Kidney (tissue), 14 donors: ENCODE results near the gene TMEM245. TPM values are rescaled to one million over a fixed set of nuclear protein-coding genes. Genes with fewer than 3 reads are reported as not detected.

ENCODE experiments used
- DNase-seq, 5 donors: peaks; one replicate each; pipeline ENCODE4 v3.0.0-alpha.2; 2013 to 2020
- FAIRE-seq: peaks from 2 replicates; lab custom pipeline; 2012; peaks lifted over from hg19 to GRCh38; lab: Jason Lieb, UNC
- H3K27ac ChIP-seq, 2 donors: one replicate each; pipeline ENCODE4 v1.7.0; 2013; ENCODE audit warnings: low read depth in 2 of 2, low read length in 2 of 2, inconsistent platforms in 1 of 2
- H3K27me3 ChIP-seq: one replicate; pipeline ENCODE4 v1.7.1; 2013; ENCODE audit warnings: low read length, inconsistent platforms; ENCODE audit not compliant: control insufficient read depth, insufficient read depth
- H3K36me3 ChIP-seq, 3 donors: one replicate each; pipeline versions ENCODE4 v1.7.0 to v1.7.1; 2013; ENCODE audit warnings: low read length in 3 of 3, control low read depth in 1 of 3, inconsistent platforms in 1 of 3; ENCODE audit not compliant: insufficient read depth in 3 of 3, control insufficient read depth in 2 of 3
- H3K4me1 ChIP-seq, 3 donors: one replicate each; pipeline versions ENCODE4 v1.7.0 to v1.7.1; 2013; ENCODE audit warnings: low read length in 3 of 3, inconsistent platforms in 1 of 3, low read depth in 1 of 3; ENCODE audit not compliant: control insufficient read depth in 2 of 3, insufficient read depth in 2 of 3
- H3K4me3 ChIP-seq, 3 donors: one replicate each; pipeline versions ENCODE4 v1.7.0 to v1.8.1; 2013; ENCODE audit warnings: low read length in 3 of 3, control low read depth in 1 of 3, inconsistent platforms in 1 of 3
- H3K9ac ChIP-seq, 3 donors: one replicate each; pipeline versions ENCODE4 v1.7.0 to v1.7.1; 2013; ENCODE audit warnings: low read length in 3 of 3, control low read depth in 1 of 3, inconsistent platforms in 1 of 3
- H3K9me3 ChIP-seq, 3 donors: one replicate each; pipeline versions ENCODE4 v1.7.0 to v1.7.1; 2013; ENCODE audit warnings: low read length in 3 of 3, control low read depth in 1 of 3, inconsistent platforms in 1 of 3; ENCODE audit not compliant: control insufficient read depth in 2 of 3, insufficient read depth in 1 of 3
- intact Hi-C: fragments of 100-400 bp; cut with DNase I; formaldehyde crosslinking; loops from one replicate; pipeline ENCODE4 v1.11.1; 2022
- polyA plus RNA-seq: library from polyadenylated mRNA; stranded (reverse); fragments of 350-450 nt; fragmentation: Illumina TruSeq; extraction: RNeasy Lipid Tissue Mini Kit (QIAGEN cat#74804); gene quantifications from one replicate; pipeline ENCODE4 v1.2.3, GENCODE V29; 2014; ENCODE audit warnings: low read depth, low replicate concordance; ENCODE audit not compliant: insufficient read depth
- total RNA-seq: library from RNA; stranded (reverse); fragmentation: NEBNext Ultra II Directional; extraction: Animal tissue kit (Norgen Biotek cat#: 25700); gene quantifications from one replicate; pipeline ENCODE4 v1.2.1, GENCODE V29; 2021
- TF ChIP-seq, protein P1 (sequence below): IDR thresholded peaks from 3 replicates; pipeline ENCODE4 v1.5.1; 2012; ENCODE audit warnings: mild to moderate bottlenecking, moderate library complexity, borderline replicate concordance; ENCODE audit not compliant: insufficient read depth; ENCODE audit errors: extremely low read depth
- donor health status: control.
- donor health status: control.
- donor health status: control.
- donor health status: control.
- donor health status: control.
- donor health status: DM: yes; HTN: yes; CAD: no.
- donor health status: Normal renal cell carcinoma (clear cell type).

Gene TMEM245
- total and polyA plus RNA-seq, 2 donors from 2014 or later, result 23.5 to 69.5 TPM

DNA sequence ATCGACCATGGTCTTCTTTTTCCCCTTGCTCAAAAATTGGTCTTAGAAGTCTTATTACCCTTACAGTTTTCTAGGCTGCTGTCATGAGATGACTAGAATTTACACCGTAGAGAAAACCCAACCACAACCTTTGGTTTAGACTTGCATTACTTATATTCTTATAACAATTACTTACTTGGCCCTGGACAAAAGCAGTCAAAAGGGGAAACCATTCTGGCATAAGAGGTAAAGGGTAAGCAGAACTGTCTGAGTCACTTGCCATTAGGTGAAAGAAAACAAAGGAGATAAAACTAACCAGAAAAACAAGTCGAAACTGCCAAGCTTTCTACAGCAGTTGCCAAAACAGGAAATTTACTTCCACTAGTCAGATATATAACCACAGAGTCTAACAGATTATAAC lies 17.9 kb downstream of the TMEM245 start:
- Histone ChIP-seq H3K4me3 (no peak overlapping the region), H3K36me3 (peaks cover 3 to 18% (median 4%) of the 10 kb centered on the region in 3 donors), H3K9me3 (no peaks in the 10 kb centered on the region), H3K4me1 (peaks cover 2 to 26% (median 17%) of the 10 kb centered on the region in 3 donors), H3K9ac (no peak overlapping the region), H3K27me3 (no peaks in the 10 kb centered on the region), H3K27ac (no peak overlapping the region)
- intact Hi-C loops, result no loop called here
- DNase-seq, result no peak
- no peak for FAIRE-seq
- TF ChIP-seq, protein P1, sequence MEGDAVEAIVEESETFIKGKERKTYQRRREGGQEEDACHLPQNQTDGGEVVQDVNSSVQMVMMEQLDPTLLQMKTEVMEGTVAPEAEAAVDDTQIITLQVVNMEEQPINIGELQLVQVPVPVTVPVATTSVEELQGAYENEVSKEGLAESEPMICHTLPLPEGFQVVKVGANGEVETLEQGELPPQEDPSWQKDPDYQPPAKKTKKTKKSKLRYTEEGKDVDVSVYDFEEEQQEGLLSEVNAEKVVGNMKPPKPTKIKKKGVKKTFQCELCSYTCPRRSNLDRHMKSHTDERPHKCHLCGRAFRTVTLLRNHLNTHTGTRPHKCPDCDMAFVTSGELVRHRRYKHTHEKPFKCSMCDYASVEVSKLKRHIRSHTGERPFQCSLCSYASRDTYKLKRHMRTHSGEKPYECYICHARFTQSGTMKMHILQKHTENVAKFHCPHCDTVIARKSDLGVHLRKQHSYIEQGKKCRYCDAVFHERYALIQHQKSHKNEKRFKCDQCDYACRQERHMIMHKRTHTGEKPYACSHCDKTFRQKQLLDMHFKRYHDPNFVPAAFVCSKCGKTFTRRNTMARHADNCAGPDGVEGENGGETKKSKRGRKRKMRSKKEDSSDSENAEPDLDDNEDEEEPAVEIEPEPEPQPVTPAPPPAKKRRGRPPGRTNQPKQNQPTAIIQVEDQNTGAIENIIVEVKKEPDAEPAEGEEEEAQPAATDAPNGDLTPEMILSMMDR, result no peak

- no peak overlapping the region for H3K9ac ChIP-seq
Observed at GRCh38 chr9:109101202-109101595, 18.5 kb downstream of the TMEM245 start.

GRCh38 chr9:109100543-109101201 lies 19.1 kb downstream of the TMEM245 start:
- Histone ChIP-seq H3K27me3 (no peaks in the 10 kb centered on the region), H3K9ac (no peak overlapping the region), H3K36me3 (peaks cover 3 to 18% (median 4%) of the 10 kb centered on the region in 3 donors), H3K9me3 (no peaks in the 10 kb centered on the region), H3K4me1 (peaks cover 2 to 26% (median 17%) of the 10 kb centered on the region in 3 donors), H3K27ac (no peak overlapping the region), H3K4me3 (no peak overlapping the region)
- TF ChIP-seq, protein P1, result no peak
- FAIRE-seq (no peak), DNase-seq (no peak)
- intact Hi-C loops, result no loop called here

More at GRCh38 chr9:109101202-109101595, 18.5 kb downstream of the TMEM245 start:
- TF ChIP-seq, protein P1, result no peak
- FAIRE-seq (no peak), DNase-seq (no peak)
- no peaks in the 10 kb centered on the region for H3K27me3 ChIP-seq
- no peak overlapping the region for H3K27ac ChIP-seq
- no peaks in the 10 kb centered on the region for H3K9me3 ChIP-seq
- peaks cover 3 to 18% (median 4%) of the 10 kb centered on the region in 3 donors for H3K36me3 ChIP-seq
- intact Hi-C loops, result no loop called here
- peaks cover 2 to 26% (median 17%) of the 10 kb centered on the region in 3 donors for H3K4me1 ChIP-seq
- no peak overlapping the region for H3K4me3 ChIP-seq
